Smooth muscle cell (in vitro differentiated cells): ENCODE results near the gene NT5C1B. TPM values are rescaled to one million over a fixed set of nuclear protein-coding genes. Genes with fewer than 3 reads are reported as not detected.

Experiments used
- DNase-seq: peaks from one replicate; lab custom pipeline; 2025; ENCODE audit not compliant: unreplicated experiment; lab: John Stamatoyannopoulos, UW
- H2AFZ ChIP-seq: fragments of 200-600 bp; sonication (generic); 2 replicates; pipeline ENCODE4 v1.6.0; 2016; ENCODE audit warnings: antibody characterized with exemption, low read depth, mild to moderate bottlenecking
- H3F3A ChIP-seq: fragments of 200-600 bp; sonication (generic); 2 replicates; pipeline ENCODE4 v1.6.0; 2017; ENCODE audit warnings: antibody characterized with exemption, low read depth
- H3K27ac ChIP-seq: fragments of 200-600 bp; sonication (generic); 2 replicates; pipeline ENCODE4 v1.5.1; 2016; ENCODE audit warnings: low read depth, mild to moderate bottlenecking
- H3K27me3 ChIP-seq: fragments of 200-600 bp; sonication (generic); 2 replicates; pipeline ENCODE4 v1.6.1; 2016; ENCODE audit warnings: low read depth, mild to moderate bottlenecking
- H3K36me3 ChIP-seq: fragments of 200-600 bp; sonication (generic); 2 replicates; pipeline ENCODE4 v1.5.1; 2016; ENCODE audit warnings: low read depth
- H3K4me1 ChIP-seq: fragments of 200-600 bp; sonication (generic); 2 replicates; pipeline ENCODE4 v1.5.1; 2016; ENCODE audit warnings: low read depth
- H3K4me2 ChIP-seq: fragments of 200-600 bp; sonication (generic); 2 replicates; pipeline ENCODE4 v1.6.0; 2016; ENCODE audit warnings: mild to moderate bottlenecking
- H3K4me3 ChIP-seq: fragments of 200-600 bp; sonication (generic); 2 replicates; pipeline ENCODE4 v1.5.1; 2016; ENCODE audit warnings: mild to moderate bottlenecking
- H3K79me2 ChIP-seq: fragments of 200-600 bp; sonication (generic); 2 replicates; pipeline ENCODE4 v1.6.0; 2016; ENCODE audit warnings: low read depth, mild to moderate bottlenecking
- H3K9ac ChIP-seq: fragments of 200-600 bp; sonication (generic); 2 replicates; pipeline ENCODE4 v1.6.0; 2016; ENCODE audit warnings: low read depth
- H3K9me3 ChIP-seq: fragments of 200-600 bp; sonication (generic); replicated peaks from 2 replicates; pipeline ENCODE4 v1.5.1; 2016; ENCODE audit warnings: low read depth
- H4K20me1 ChIP-seq: fragments of 200-600 bp; sonication (generic); 2 replicates; pipeline ENCODE4 v1.6.0; 2016; ENCODE audit warnings: low read depth
- CTCF ChIP-seq: fragments of 200-600 bp; sonication (generic); IDR thresholded peaks from 2 replicates; pipeline ENCODE4 v1.5.1; 2017; ENCODE audit warnings: borderline replicate concordance, mild to moderate bottlenecking, antibody characterized with exemption; ENCODE audit not compliant: insufficient read depth, poor library complexity, severe bottlenecking
- WGBS: methylation state at CpG from one replicate; pipeline ENCODE4 v1.1.7; 2016; ENCODE audit warnings: low lambda C conversion rate; 5-methylcytosine and 5-hydroxymethylcytosine counted together
- polyA plus RNA-seq: library from polyadenylated mRNA; unstranded; fragments of >200 nt; fragmentation: Nextera tagmentation; extraction: Ambion mirVana; gene quantifications from 2 replicates; pipeline ENCODE4 v1.2.1, GENCODE V29; 2016
- total RNA-seq: library from RNA; depleted of rRNA; stranded (reverse); fragments of >200 nt; gene quantifications from 2 replicates; pipeline ENCODE4 v1.2.3, GENCODE V29; 2014

NT5C1B gene
- total and polyA plus RNA-seq, 2 experiments from 2014 or later = not detected

- no peak for DNase-seq
Observed at GRCh38 chr2:18566145-18566769, 23.1 kb downstream of the NT5C1B start.

GRCh38 chr2:18560797-18561085 is 28.6 kb downstream of the NT5C1B start:
- peaks cover 29% of the 10 kb centered on the region for H3K79me2 ChIP-seq
- TF ChIP-seq CTCF = no peak
- DNase-seq = no peak
- H3K4me1 ChIP-seq = peaks cover 9% of the 10 kb centered on the region
- no peaks in the 10 kb centered on the region for H3K36me3 ChIP-seq
- WGBS = 3% methylated on average over 3 of the region's 3 CpGs
- no peak overlapping the region for H3K9ac ChIP-seq
- H3K4me3 ChIP-seq = peak overlapping the region; percentile 78
- peaks cover 9% of the 10 kb centered on the region for H3K9me3 ChIP-seq
- peaks cover 8% of the 10 kb centered on the region for H4K20me1 ChIP-seq
- peak overlapping the region; percentile 92 for H3K4me2 ChIP-seq
- no peak overlapping the region for H3K27ac ChIP-seq
- no peaks in the 10 kb centered on the region for H3K27me3 ChIP-seq
- peak overlapping the region; percentile 92 for H2AFZ ChIP-seq
- no peaks in the 10 kb centered on the region for H3F3A ChIP-seq

More at GRCh38 chr2:18566145-18566769, 23.1 kb downstream of the NT5C1B start:
- no peak overlapping the region for H3K27ac ChIP-seq
- WGBS = 74% methylated on average over 1 of the region's 1 CpG
- H3F3A ChIP-seq = no peaks in the 10 kb centered on the region
- TF ChIP-seq CTCF = no peak
- peaks cover 9% of the 10 kb centered on the region for H3K9me3 ChIP-seq
- H2AFZ ChIP-seq = no peak overlapping the region
- H3K4me2 ChIP-seq = no peak overlapping the region
- H3K79me2 ChIP-seq = no peaks in the 10 kb centered on the region
- H3K36me3 ChIP-seq = no peaks in the 10 kb centered on the region
- no peak overlapping the region for H3K9ac ChIP-seq
- H3K4me3 ChIP-seq = no peak overlapping the region
- H4K20me1 ChIP-seq = no peaks in the 10 kb centered on the region
- no peaks in the 10 kb centered on the region for H3K27me3 ChIP-seq
- H3K4me1 ChIP-seq = no peaks in the 10 kb centered on the region

- 1% methylated on average over 72 of the region's 81 CpGs for WGBS
- H3F3A ChIP-seq = no peaks in the 10 kb centered on the region
- peaks cover 9% of the 10 kb centered on the region for H3K4me1 ChIP-seq
- peaks cover 8% of the 10 kb centered on the region for H4K20me1 ChIP-seq
- H3K9me3 ChIP-seq = peaks cover 9% of the 10 kb centered on the region
- peak; percentile 59 for DNase-seq
- peak within 1 kb of the TSS; percentile 92 for H2AFZ ChIP-seq
- peak within 1 kb of the TSS; percentile 44 for H3K27ac ChIP-seq
- peaks cover 29% of the 10 kb centered on the region for H3K79me2 ChIP-seq
- no peaks in the 10 kb centered on the region for H3K27me3 ChIP-seq
- H3K4me2 ChIP-seq = peak within 1 kb of the TSS; percentile 92
- H3K4me3 ChIP-seq = peak within 1 kb of the TSS; percentile 78
- H3K9ac ChIP-seq = peak within 1 kb of the TSS; percentile 76
- no peak for TF ChIP-seq CTCF
- H3K36me3 ChIP-seq = no peaks in the 10 kb centered on the region
Observed at GRCh38 chr2:18560031-18560796, 29.2 kb downstream of the NT5C1B start, which contains the start of gene RDH14. Gene RDH14, minus strand, starts transcription at chr2:18560653. Its CDS starts 81 bp downstream, at chr2:18560572.
